ENCODE data around the gene STK10.

Gene STK10

GRCh38 chr5:172142709-172143215 is 45.3 kb downstream of the STK10 start:
- DNase-seq (ENCODE audit: low spot score), result no peak

GRCh38 chr5:172141949-172142319 is 46.1 kb downstream of the STK10 start:
- DNase-seq (ENCODE audit: low spot score), result no peak

DNA sequence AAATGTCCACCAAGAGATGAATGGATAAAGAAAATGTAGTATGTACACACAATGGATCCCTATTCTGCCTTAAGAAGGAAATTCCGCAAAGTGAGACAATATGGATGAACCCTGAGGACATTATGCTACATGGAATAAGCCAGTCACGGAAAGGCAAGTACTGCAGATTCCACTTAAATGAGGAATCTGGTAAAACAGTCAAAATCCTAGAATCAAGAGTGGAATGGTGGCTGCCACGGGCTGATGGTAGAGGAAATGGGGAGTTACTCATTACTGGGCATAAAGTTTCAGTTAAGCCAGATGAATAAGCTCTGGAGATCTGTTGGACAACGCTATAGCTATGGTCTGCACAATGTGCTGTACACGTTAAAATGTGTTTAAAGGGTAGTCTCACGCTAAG is 47.2 kb downstream of the STK10 start:
- no peak for DNase-seq (ENCODE audit: low spot score)

DNA sequence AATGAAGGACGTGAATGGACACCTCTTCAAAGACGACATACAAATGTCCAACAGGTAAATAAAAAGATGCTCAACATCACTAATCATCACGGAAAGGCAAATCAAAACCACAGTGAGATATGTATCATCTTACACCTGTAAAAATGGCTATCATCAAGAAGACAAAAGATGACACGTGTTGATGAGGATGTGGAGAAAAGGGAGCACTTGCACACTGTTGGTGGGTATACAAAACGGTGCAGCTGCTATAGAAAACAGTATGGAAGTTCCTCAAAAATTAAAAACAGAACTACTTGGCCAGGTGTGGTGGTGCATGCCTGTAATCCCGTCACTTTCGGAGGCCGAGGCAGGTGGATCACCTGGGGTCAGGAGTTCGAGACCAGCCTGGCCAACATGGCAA is 47.9 kb downstream of the STK10 start:
- DNase-seq (ENCODE audit: low spot score), result no peak

GRCh38 chr5:172137046-172137445 is 51.0 kb downstream of the STK10 start:
- DNase-seq (ENCODE audit: low spot score), result no peak

- DNase-seq (ENCODE audit: low spot score), result no peak
These were observed 54.5 kb downstream of the STK10 start for GRCh38 chr5:172133359-172134029.

DNA sequence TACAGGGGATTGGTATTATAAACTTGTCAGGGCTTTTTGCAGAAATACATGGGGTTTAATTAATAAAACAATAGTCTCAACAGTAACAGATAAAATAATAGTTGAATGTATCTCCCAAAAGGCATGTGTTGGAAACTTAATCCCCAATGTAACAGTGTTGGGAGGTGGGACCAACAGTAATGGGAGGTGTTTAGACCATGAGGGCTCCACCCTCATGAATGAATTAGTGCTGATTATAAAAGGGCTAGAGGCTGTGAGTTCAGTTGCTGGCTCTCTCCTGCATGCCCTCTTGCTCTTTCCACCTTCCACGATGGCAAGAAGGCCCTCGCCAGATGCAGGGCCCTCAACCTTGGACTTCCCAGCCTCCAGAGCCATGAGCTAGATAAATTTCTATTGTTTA is 56.3 kb downstream of the STK10 start:
- DNase-seq (ENCODE audit: low spot score), result no peak

DNA sequence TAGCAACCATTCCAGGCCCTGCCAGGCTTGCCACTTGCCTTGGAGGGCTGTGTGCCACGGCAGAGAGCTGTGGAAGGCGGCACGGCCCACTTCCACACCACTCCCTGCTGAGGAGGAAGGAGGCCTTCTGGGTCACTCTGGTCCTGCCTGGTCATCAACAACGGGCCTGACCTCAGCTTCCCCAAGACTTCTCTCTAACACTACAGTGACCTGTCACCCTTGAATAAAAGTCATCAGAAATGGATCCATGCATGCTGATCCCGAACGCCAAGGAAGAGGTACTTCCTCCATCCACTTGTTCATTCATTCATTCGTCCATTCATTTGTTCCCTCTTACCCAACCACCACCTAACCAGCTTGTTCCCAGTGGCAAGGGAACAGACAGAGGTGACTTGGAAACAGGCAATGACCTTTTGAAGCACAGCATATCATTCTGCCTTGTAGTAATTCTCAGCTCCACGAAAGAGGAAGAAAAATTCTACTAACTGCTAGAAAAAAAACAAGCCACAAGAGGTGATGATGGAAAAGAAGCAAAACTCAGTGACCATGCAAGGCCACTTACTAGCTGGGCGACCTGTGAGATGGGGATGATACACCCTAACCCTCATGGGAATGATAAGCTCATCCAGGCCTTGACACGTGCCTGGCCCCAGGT is 58.6 kb downstream of the STK10 start:
- DNase-seq (ENCODE audit: low spot score), result no peak

- no peak for DNase-seq (ENCODE audit: low spot score)
These were observed 60.4 kb downstream of the STK10 start for GRCh38 chr5:172127581-172127980.

GRCh38 chr5:172123269-172123692 is 64.7 kb downstream of the STK10 start:
- peak; percentile 48 for DNase-seq (ENCODE audit: low spot score)

DNA sequence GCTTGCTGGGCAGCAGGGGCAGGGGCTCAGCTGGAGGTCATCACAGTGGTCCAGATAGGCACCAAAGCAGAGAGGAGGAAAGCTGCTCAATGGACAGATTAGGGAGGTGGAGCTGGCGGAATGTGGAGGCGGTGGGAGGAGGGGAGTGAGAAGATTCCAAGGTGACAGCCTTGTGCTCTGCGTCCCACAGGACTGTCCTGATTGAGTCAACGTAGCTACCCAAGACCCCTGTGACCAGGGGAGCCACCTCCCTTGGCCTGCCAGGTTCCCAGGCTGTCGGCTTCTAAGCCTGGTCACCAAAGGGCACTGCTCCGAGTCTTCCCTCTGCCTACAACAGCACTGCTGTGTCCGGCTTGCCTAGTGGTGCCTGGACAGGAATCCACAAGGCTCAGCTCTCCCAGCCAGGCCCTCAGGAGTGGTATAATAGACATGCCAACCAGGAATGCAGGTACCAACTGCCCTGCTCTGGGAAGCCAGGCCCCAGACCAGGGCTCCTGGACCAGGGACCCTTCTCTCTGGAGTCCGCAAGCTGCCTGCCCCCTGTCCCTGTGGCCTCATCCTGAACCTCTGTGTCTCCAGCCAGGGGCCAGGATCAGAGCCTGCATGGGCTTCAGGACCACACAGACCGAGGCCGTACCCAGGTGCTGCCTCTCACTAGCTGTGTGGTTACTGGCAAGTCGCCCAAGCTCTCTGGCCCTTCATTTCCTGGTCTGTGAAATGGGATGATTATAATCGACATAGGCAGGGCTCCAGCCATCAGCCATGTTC is 67.9 kb downstream of the STK10 start:
- no peak for DNase-seq (ENCODE audit: low spot score)

DNA sequence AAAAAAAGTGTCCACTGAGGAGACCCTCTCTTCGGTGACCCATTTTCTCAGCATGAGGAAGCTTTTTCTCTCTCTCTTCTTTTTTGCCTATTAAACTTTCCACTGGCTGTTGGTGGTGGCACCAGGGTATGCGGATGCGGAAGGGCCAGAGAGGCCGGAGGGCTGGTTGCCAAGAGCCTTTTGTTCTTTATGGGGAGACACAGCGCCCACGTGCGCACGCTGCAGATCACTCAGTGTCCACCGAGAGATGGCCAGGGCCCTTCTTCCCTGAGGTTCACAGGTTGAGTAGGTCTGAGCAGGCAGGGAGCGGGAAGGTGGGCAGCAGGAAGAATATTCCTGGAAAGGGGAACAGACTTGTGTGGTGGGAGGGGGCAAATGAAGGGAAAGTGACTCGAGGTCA is 69.1 kb downstream of the STK10 start:
- DNase-seq (ENCODE audit: low spot score), result no peak

DNA sequence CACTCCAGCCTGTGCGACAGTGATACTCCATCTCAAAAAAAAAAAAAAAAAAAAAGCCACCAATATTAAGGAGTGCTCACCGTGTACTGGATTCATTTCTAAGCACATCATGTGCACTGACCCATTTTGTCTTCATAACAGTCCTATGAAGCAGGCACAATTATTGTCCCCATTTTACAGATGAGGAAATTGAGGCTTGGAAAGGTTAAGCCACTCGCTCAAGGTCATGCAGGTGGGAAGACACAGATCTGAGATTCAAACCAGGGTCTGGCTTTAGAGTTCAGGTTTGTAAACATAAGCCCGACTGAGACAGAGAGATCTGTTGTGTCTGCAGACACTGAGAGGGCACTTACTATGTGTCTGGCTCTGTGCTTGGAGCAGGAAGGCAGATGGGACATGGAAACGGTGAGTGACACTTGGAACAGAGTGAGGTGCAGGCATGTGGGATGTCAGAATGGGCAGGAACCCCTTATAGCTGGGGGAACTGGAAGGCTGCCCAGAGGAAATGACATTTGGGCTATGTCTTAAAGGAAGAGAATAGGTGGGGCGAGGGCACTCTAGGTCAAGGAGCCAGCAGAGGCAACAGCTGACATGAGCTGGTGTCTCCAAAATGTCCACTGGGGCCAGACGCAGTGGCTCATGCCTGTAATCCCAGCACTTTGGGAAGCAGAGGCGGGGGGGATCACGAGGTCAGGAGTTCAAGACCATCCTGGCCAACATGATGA is 69.9 kb downstream of the STK10 start:
- no peak for DNase-seq (ENCODE audit: low spot score)

DNA sequence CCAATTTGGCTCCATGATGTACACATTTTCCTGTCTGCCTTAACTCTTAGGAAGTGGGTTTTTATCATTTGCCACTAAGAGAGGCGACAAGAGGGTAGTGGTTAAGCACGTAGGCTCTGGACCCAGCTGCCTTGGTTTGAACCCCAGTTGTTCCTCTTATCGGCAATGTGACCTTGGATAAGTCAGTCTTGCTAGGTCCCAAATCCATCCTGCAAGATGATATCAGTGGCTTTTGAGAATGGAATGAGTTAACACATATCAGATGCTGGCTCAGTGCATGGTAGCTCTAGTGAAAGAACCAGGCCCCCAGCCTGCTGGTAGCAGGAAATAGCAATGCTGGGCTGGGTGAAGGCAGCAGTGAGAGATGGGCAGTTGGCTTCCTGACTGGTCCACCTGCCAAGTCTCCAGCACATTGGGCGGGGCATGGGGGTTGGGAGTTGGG is 72.5 kb downstream of the STK10 start:
- no peak for DNase-seq (ENCODE audit: low spot score)

- DNase-seq (ENCODE audit: low spot score), result no peak
These were observed 73.1 kb downstream of the STK10 start for GRCh38 chr5:172114875-172115422.

GRCh38 chr5:172113036-172113435 is 75.0 kb downstream of the STK10 start:
- no peak for DNase-seq (ENCODE audit: low spot score)

DNA sequence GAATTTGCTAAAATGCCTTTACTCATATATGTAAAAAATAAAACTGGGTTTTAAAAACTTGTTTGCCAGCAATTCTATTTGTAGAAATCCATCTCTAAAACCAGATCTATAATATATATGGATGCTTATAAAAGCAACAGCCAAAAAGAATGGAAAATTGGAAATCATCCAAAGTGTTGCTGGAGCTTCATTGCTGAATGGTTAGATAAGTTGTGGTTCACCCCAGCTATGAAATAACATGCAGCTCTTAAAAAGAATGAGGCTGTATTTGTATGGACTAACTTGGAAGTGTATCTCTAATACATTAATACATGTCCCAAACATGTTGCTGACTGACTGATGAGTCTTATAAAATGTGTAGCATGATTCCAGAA is 76.2 kb downstream of the STK10 start:
- DNase-seq (ENCODE audit: low spot score), result no peak

- no peak for DNase-seq (ENCODE audit: low spot score)
These were observed 76.8 kb downstream of the STK10 start for GRCh38 chr5:172110921-172111851.

DNA sequence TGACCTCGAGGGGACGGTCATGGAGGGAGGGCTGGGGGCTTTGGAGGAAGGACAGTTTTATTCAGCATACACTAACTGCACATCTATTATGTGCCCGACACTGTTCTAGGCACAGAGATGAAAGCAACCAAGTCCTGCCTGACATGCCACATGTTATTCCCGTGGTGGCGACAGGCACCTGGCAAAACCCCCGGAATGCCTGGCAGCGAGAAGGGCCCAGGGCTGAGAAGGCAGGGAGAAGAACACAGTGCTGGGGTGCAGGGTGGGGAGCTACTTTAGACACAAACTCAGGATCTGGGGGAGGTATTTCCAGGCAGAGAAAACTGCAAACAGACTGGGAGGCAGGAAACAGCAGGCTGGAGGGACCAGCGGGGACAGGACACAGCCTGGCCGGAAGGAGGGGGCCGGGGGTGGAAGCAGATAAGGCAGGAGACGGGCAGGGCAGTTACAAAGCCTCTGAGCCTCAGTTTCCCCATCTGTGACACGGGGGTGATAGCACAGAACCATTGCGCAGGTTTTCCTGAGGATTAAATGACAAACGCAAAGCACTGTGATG is 77.7 kb downstream of the STK10 start:
- DNase-seq (ENCODE audit: low spot score), result no peak

DNA sequence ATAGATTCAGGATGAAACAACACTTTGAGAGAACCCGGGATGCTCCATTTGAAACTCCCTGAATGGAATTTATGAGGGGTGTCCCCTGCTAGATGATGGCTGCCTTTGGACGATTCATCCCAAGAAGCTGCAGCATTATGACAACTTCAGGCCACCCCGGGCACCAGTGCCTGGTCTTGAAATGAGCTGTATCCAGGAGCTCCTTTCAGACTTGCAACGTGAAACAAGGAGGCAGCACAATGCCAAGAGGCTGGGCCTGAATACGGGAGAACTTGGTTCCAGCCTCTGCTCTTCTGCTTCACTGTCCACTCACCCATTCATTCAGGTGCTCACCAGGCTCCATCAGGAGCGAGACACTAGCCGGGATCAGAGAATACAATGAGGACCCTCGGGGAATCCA is 78.3 kb downstream of the STK10 start:
- DNase-seq (ENCODE audit: low spot score), result no peak

DNA sequence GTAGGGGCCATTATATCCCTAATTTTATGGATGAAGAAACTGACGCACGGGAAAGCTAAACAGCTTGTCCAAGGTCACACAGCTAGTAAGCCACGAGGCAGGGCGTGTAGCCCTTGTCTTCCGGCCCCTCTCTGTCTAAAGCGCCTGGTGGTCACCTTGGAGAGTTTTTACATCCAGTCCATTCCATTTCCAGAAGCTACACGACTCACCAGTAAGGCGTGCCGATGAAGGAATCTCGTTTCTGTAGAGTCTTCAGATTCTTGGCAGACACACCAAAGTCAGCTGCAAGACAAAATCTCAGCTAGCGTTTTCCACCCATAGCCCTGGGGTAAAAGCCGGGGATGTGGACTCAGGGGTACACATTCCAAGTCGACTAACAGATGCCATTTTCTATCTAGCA is 80.5 kb downstream of the STK10 start:
- DNase-seq (ENCODE audit: low spot score), result no peak

All from putamen (tissue), 1 donor.